Neural cell (in vitro differentiated cells): Measurements from ENCODE around the gene KRTAP5-10.
"Not testable (repeated sequence)": the region's sequence is repeated elsewhere in the genome, so short reads cannot be mapped to it uniquely, and the experiment has no call there.

Experiments used
- CTCF ChIP-seq: fragments of 450-650 bp; IDR thresholded peaks from 2 replicates; pipeline ENCODE4 v1.5.1; 2014; ENCODE audit warnings: antibody characterized with exemption, mild to moderate bottlenecking, moderate library complexity; ENCODE audit not compliant: poor library complexity, severe bottlenecking
- EZH2 ChIP-seq: fragments of 200-600, 300-800 bp; shearing (Covaris generic), sonication (generic); IDR thresholded peaks from 2 replicates; pipeline ENCODE4 v1.6.1; 2014; ENCODE audit warnings: antibody characterized with exemption, low read length, borderline replicate concordance, mild to moderate bottlenecking; ENCODE audit not compliant: insufficient read depth, poor library complexity, severe bottlenecking
- MXI1 ChIP-seq: fragments of 450-650 bp; conservative IDR thresholded peaks from 2 replicates; pipeline ENCODE4 v1.6.1; 2014; ENCODE audit warnings: antibody characterized with exemption, mild to moderate bottlenecking; ENCODE audit not compliant: poor library complexity, severe bottlenecking
- POLR2AphosphoS5 ChIP-seq: IDR thresholded peaks from 2 replicates; pipeline ENCODE4 v1.6.1; 2012
- SMC3 ChIP-seq: fragments of 450-650 bp; conservative IDR thresholded peaks from 2 replicates; pipeline ENCODE4 v1.6.1; 2014; ENCODE audit warnings: antibody characterized with exemption, mild to moderate bottlenecking, moderate library complexity; ENCODE audit not compliant: poor library complexity
- TF ChIP-seq, protein P1 (sequence below): IDR thresholded peaks from 2 replicates; pipeline ENCODE4 v1.6.1; 2012; ENCODE audit warnings: borderline replicate concordance

DNA sequence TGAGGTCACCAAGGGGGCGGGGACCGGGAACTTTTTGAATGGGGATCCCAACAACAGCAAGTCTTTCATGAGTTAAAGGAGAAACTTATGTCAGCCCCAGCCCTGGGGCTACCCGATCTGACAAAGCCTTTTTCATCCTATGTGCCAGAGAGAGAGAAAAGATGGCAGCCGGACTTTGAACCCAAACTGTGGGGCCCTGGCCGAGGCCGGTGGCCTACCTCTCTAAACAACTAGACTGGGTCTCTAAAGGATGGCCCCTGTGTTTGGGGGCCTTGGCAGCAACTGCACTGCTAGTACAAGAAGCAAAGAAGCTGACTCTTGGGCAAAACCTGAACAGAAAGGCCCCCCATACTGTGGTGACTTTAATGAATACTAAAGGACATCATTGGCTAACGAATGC, 48.6 kb downstream of the KRTAP5-10 start:
- not testable (repeated sequence) for TF ChIP-seq MXI1, CTCF, EZH2, POLR2AphosphoS5, SMC3
- TF ChIP-seq, protein P1, sequence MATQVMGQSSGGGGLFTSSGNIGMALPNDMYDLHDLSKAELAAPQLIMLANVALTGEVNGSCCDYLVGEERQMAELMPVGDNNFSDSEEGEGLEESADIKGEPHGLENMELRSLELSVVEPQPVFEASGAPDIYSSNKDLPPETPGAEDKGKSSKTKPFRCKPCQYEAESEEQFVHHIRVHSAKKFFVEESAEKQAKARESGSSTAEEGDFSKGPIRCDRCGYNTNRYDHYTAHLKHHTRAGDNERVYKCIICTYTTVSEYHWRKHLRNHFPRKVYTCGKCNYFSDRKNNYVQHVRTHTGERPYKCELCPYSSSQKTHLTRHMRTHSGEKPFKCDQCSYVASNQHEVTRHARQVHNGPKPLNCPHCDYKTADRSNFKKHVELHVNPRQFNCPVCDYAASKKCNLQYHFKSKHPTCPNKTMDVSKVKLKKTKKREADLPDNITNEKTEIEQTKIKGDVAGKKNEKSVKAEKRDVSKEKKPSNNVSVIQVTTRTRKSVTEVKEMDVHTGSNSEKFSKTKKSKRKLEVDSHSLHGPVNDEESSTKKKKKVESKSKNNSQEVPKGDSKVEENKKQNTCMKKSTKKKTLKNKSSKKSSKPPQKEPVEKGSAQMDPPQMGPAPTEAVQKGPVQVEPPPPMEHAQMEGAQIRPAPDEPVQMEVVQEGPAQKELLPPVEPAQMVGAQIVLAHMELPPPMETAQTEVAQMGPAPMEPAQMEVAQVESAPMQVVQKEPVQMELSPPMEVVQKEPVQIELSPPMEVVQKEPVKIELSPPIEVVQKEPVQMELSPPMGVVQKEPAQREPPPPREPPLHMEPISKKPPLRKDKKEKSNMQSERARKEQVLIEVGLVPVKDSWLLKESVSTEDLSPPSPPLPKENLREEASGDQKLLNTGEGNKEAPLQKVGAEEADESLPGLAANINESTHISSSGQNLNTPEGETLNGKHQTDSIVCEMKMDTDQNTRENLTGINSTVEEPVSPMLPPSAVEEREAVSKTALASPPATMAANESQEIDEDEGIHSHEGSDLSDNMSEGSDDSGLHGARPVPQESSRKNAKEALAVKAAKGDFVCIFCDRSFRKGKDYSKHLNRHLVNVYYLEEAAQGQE: not testable (repeated sequence)
